ENCODE results near the gene STX18.
A peak's percentile ranks its signal among the peaks of the same experiment; 100 is the strongest.

STX18 gene

DNA sequence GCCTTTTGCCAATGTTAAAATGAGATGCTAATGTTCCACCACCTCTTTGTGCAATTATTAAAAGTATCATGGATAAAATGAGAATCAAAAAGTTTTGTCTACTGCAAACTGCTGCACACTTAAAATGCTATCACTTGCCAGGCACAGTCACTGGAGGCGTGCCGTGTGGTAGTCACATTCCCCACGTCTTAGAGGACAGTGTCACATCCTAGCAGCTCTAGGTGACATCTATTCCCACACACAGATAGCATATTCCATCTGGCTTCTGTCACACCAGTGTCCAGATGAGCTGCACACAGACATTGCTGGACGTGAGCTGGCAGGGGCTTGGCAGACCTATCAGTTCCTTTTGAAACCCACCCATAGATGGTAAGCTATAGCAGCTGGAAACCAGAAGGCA, 107.9 kb downstream of the STX18 start:
- Histone ChIP-seq H2AFZ (ENCODE audit: low read depth, low read length) (no peak overlapping the region), H3K4me1 (ENCODE audit: insufficient read depth, low read length) (no peaks in the 10 kb centered on the region), H3K9me3 (ENCODE audit: insufficient read depth, low read length, severe bottlenecking) (no peaks in the 10 kb centered on the region), H3K4me3 (ENCODE audit: low read depth in 1 of 2, low read length in 2 of 2) (no peak overlapping the region), H3K27ac (ENCODE audit: low read length) (no peak overlapping the region), H3K4me2 (ENCODE audit: insufficient read depth, low read length) (no peak overlapping the region), H3K9ac (ENCODE audit: low read depth, low read length) (no peak overlapping the region), H3K36me3 (ENCODE audit: insufficient read depth, low read length) (peaks cover 37% of the 10 kb centered on the region), H3K27me3 (ENCODE audit: insufficient read depth, low read length, poor library complexity) (no peaks in the 10 kb centered on the region), H3K79me2 (ENCODE audit: insufficient read depth, low read length) (no peaks in the 10 kb centered on the region), H4K20me1 (ENCODE audit: insufficient read depth, low read length) (0 out of 2 replicates have a peak, but pooled peaks cover 3% of the 10 kb centered on the region)
- ATAC-seq (ENCODE audit: insufficient read depth, low read depth) = no peak
- TF ChIP-seq, protein P1, sequence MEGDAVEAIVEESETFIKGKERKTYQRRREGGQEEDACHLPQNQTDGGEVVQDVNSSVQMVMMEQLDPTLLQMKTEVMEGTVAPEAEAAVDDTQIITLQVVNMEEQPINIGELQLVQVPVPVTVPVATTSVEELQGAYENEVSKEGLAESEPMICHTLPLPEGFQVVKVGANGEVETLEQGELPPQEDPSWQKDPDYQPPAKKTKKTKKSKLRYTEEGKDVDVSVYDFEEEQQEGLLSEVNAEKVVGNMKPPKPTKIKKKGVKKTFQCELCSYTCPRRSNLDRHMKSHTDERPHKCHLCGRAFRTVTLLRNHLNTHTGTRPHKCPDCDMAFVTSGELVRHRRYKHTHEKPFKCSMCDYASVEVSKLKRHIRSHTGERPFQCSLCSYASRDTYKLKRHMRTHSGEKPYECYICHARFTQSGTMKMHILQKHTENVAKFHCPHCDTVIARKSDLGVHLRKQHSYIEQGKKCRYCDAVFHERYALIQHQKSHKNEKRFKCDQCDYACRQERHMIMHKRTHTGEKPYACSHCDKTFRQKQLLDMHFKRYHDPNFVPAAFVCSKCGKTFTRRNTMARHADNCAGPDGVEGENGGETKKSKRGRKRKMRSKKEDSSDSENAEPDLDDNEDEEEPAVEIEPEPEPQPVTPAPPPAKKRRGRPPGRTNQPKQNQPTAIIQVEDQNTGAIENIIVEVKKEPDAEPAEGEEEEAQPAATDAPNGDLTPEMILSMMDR (IDR thresholded peaks at IDR 0.05; ENCODE audit: borderline replicate concordance, extremely low read depth, low read length, poor library complexity, severe bottlenecking) = no peak
- no peak for TF ChIP-seq EZH2 (IDR thresholded peaks at IDR 0.05; ENCODE audit: borderline replicate concordance, low read depth, low read length, severe bottlenecking)
- no peak for DNase-seq

DNA sequence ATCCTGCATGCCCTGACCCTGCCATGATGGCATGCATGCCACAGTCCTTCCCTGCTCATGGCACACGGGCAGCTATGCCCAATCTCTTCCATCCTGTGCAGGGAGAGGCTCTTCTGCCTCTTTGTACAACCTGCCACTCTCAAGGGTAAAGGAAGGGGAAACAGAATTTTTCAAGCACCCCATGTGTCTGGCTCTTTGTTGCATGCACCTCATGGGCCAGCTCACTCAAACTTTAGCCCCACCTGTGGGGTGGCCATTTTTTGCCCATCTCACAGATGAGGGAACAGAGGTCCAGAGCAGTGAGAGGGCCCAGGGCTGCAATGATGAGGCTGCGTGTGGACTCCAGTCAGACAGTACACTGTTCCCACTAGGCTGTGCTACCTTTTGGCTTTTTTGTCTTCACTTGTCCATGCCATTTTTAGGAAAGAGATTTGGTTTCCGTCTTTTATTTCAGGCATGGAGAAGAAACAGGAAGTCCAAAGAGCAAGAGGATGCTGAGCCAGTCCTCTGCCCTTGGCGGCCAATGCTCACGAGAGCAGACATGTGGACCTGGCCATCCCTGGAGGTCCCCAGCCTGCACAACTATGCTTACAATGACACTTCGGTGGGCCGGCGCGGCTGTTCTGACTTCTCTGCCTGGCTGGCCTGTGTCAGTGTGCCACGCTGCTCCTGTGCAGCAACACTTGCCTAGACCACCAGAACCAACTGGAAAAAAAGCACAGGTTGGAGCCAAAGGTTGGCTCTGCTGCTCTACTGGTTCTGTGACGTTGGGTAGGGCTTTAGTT, 109.3 kb downstream of the STX18 start:
- no peaks in the 10 kb centered on the region for H3K27me3 ChIP-seq (ENCODE audit: insufficient read depth, low read length, poor library complexity)
- H2AFZ ChIP-seq (ENCODE audit: low read depth, low read length) = no peak overlapping the region
- H3K4me3 ChIP-seq (ENCODE audit: low read depth in 1 of 2, low read length in 2 of 2) = no peak overlapping the region
- H4K20me1 ChIP-seq (ENCODE audit: insufficient read depth, low read length) = 0 out of 2 replicates have a peak, but pooled peaks cover 3% of the 10 kb centered on the region
- H3K9me3 ChIP-seq (ENCODE audit: insufficient read depth, low read length, severe bottlenecking) = no peaks in the 10 kb centered on the region
- no peaks in the 10 kb centered on the region for H3K79me2 ChIP-seq (ENCODE audit: insufficient read depth, low read length)
- ATAC-seq (ENCODE audit: insufficient read depth, low read depth) (no peak), DNase-seq (no peak)
- H3K4me2 ChIP-seq (ENCODE audit: insufficient read depth, low read length) = no peak overlapping the region
- peaks cover 38% of the 10 kb centered on the region for H3K36me3 ChIP-seq (ENCODE audit: insufficient read depth, low read length)
- no peak for TF ChIP-seq EZH2 (IDR thresholded peaks at IDR 0.05; ENCODE audit: borderline replicate concordance, low read depth, low read length, severe bottlenecking)
- TF ChIP-seq, protein P1 (IDR thresholded peaks at IDR 0.05; ENCODE audit: borderline replicate concordance, extremely low read depth, low read length, poor library complexity, severe bottlenecking) = no peak
- no peak overlapping the region for H3K9ac ChIP-seq (ENCODE audit: low read depth, low read length)
- H3K4me1 ChIP-seq (ENCODE audit: insufficient read depth, low read length) = no peaks in the 10 kb centered on the region
- no peak overlapping the region for H3K27ac ChIP-seq (ENCODE audit: low read length)

DNA sequence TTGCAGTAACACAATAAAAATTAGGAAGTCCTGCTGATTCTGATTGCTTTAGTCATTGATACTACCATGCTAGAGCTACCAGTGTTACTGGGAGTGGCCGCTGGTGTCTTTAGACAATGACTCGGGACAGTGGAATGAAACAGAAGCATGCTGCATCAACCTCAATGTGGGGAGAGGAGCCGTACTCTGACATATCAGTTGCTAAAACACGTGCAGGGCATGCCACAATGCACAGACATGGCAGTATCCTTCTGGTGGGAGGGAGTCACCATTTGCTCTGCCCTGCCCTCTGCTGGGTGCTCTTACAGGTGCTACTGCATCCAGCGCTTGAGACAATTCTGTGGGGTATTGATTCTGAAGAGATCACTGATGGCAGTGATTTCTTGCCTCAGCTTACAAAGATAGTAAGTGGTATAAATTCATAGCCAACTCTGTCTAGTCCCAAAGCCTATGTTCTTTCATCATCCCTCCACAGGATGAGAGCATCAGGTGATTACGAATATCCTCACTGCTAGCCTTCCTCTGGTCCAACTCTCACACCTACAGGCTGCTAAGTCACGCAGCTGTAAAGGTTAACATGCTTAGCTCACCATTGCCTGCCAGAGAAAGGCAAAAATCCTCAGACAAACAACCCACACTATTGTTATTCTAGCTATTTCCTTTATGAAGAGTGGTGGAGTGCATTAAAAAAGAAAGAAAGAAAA, 111.2 kb downstream of the STX18 start:
- H3K9ac ChIP-seq (ENCODE audit: low read depth, low read length) = no peak overlapping the region
- DNase-seq = peak; percentile 67
- H3K27me3 ChIP-seq (ENCODE audit: insufficient read depth, low read length, poor library complexity) = no peaks in the 10 kb centered on the region
- no peaks in the 10 kb centered on the region for H3K4me1 ChIP-seq (ENCODE audit: insufficient read depth, low read length)
- no peak overlapping the region for H3K4me2 ChIP-seq (ENCODE audit: insufficient read depth, low read length)
- H3K9me3 ChIP-seq (ENCODE audit: insufficient read depth, low read length, severe bottlenecking) = no peaks in the 10 kb centered on the region
- no peak for TF ChIP-seq EZH2 (IDR thresholded peaks at IDR 0.05; ENCODE audit: borderline replicate concordance, low read depth, low read length, severe bottlenecking)
- TF ChIP-seq, protein P1 (IDR thresholded peaks at IDR 0.05; ENCODE audit: borderline replicate concordance, extremely low read depth, low read length, poor library complexity, severe bottlenecking) = peak; percentile 85
- no peaks in the 10 kb centered on the region for H3K79me2 ChIP-seq (ENCODE audit: insufficient read depth, low read length)
- H3K27ac ChIP-seq (ENCODE audit: low read length) = no peak overlapping the region
- peaks cover 3% of the 10 kb centered on the region; the same call in 1 of the 2 replicates for H4K20me1 ChIP-seq (ENCODE audit: insufficient read depth, low read length)
- H3K4me3 ChIP-seq (ENCODE audit: low read depth in 1 of 2, low read length in 2 of 2) = no peak overlapping the region
- peaks cover 39% of the 10 kb centered on the region for H3K36me3 ChIP-seq (ENCODE audit: insufficient read depth, low read length)
- no peak overlapping the region for H2AFZ ChIP-seq (ENCODE audit: low read depth, low read length)
- peak; percentile 99 for ATAC-seq (ENCODE audit: insufficient read depth, low read depth)

Data from DND-41 (cell line).